CD4-positive, alpha-beta memory T cell (primary cell): ENCODE data around the gene GTF2H3. TPM values are rescaled to one million over a fixed set of nuclear protein-coding genes. Genes with fewer than 3 reads are reported as not detected.

ENCODE experiments used
- CTCF ChIA-PET: fragments of 350-600 bp; sonication (Branson Sonifier 250); formaldehyde crosslinking; loops from one replicate; lab custom pipeline; 2021; ENCODE audit warnings: inconsistent platforms; ENCODE audit not compliant: partially characterized antibody; lab: Charles Lee
- POLR2A ChIA-PET: fragments of 350-600 bp; sonication (Branson Sonifier 250); formaldehyde crosslinking; loops from one replicate; lab custom pipeline; 2021; ENCODE audit not compliant: partially characterized antibody; lab: Charles Lee
- DNase-seq, 5 donors: peaks; one replicate each; pipeline versions ENCODE4 v3.0.0 to v3.0.0-alpha.2; 2020 to 2022; ENCODE audit warnings: mixed read lengths in 1 of 5
- H3K27ac ChIP-seq: one replicate; pipeline ENCODE4 v1.7.0; 2013; ENCODE audit warnings: low read depth, low read length
- H3K27me3 ChIP-seq: 2 replicates; pipeline ENCODE4 v1.7.0; 2013; ENCODE audit warnings: mild to moderate bottlenecking, low read length, moderate library complexity; ENCODE audit not compliant: insufficient read depth
- H3K36me3 ChIP-seq: 2 replicates; pipeline ENCODE4 v1.7.0; 2013; ENCODE audit warnings: mild to moderate bottlenecking, low read length, moderate library complexity; ENCODE audit not compliant: insufficient read depth
- H3K4me1 ChIP-seq: 2 replicates; pipeline ENCODE4 v1.7.0; 2013; ENCODE audit warnings: mild to moderate bottlenecking, low read length, moderate library complexity; ENCODE audit not compliant: insufficient read depth
- H3K4me3 ChIP-seq, 2 donors: one replicate each; pipeline ENCODE4 v1.7.0; 2013; ENCODE audit warnings: low read length in 2 of 2, mild to moderate bottlenecking in 1 of 2
- H3K9me3 ChIP-seq, 2 donors: one replicate each; pipeline ENCODE4 v1.7.0; 2013; ENCODE audit warnings: low read length in 2 of 2, control low read depth in 1 of 2; ENCODE audit not compliant: control insufficient read depth in 1 of 2
- H3K27ac Mint-ChIP-seq, 7 donors: one replicate each; pipeline ENCODE4 v1.8.0; 2020 to 2021; ENCODE audit warnings: mixed read lengths in 7 of 7, mild to moderate bottlenecking in 6 of 7, inconsistent platforms in 3 of 7, moderate library complexity in 3 of 7
- H3K27me3 Mint-ChIP-seq, 2 donors: one replicate each; pipeline ENCODE4 v1.8.0; 2020 to 2021; ENCODE audit warnings: mixed read lengths in 2 of 2
- H3K36me3 Mint-ChIP-seq, 2 donors: one replicate each; pipeline ENCODE4 v1.8.0; 2020 to 2021; ENCODE audit warnings: mixed read lengths in 2 of 2, inconsistent platforms in 1 of 2, mild to moderate bottlenecking in 1 of 2
- H3K4me1 Mint-ChIP-seq, 4 donors: one replicate each; pipeline ENCODE4 v1.8.0; 2020 to 2021; ENCODE audit warnings: mixed read lengths in 4 of 4, mild to moderate bottlenecking in 1 of 4
- H3K4me3 Mint-ChIP-seq, 8 donors: one replicate each; pipeline ENCODE4 v1.8.0; 2020 to 2021; ENCODE audit warnings: mixed read lengths in 8 of 8, mild to moderate bottlenecking in 7 of 8, moderate library complexity in 6 of 8, inconsistent platforms in 3 of 8
- H3K9me3 Mint-ChIP-seq, 8 donors: one replicate each; pipeline ENCODE4 v1.8.0; 2020 to 2021; ENCODE audit warnings: mixed read lengths in 8 of 8, mild to moderate bottlenecking in 5 of 8, inconsistent platforms in 3 of 8, moderate library complexity in 1 of 8
- intact Hi-C: fragments of 100-400 bp; cut with micrococcal nuclease; formaldehyde crosslinking; loops from one replicate; pipeline ENCODE4 v1.15.1; 2023
- polyA plus RNA-seq, 2 donors: library from polyadenylated mRNA; unstranded; fragments of 300-500 nt; fragmentation: Illumina TruSeq; gene quantifications; one replicate each; pipeline ENCODE4 v1.2.3, GENCODE V29; 2021
- total RNA-seq, 2 experiments: library from RNA; stranded (reverse); gene quantifications; one replicate each; pipeline ENCODE4 v1.2.3, GENCODE V29; 2021

The GTF2H3 gene
- total and polyA plus RNA-seq, 4 experiments from 2014 or later, result 18.9 to 30.7 (median 25.2) TPM

- POLR2A ChIA-PET, result interaction anchor here (1.3 kb wide), 1 partner anchor 16 kb away, joined by 4 read pairs; the partner anchor contains the start of gene ATP6V0A2
- Histone ChIP-seq H3K36me3 (no peaks in the 10 kb centered on the region), H3K9me3 (no peaks in the 10 kb centered on the region), H3K27ac (no peak overlapping the region), H3K4me1 (no peaks in the 10 kb centered on the region), H3K4me3 (no peak overlapping the region), H3K27me3 (no peaks in the 10 kb centered on the region)
- intact Hi-C loops, result no loop called here
- no peak for DNase-seq
- Mint-ChIP-seq H3K36me3 (peaks cover 30 to 33% of the 10 kb centered on the region in 2 donors), H3K4me1 (no peaks in the 10 kb centered on the region), H3K27ac (no peak overlapping the region), H3K4me3 (no peak overlapping the region), H3K27me3 (no peaks in the 10 kb centered on the region), H3K9me3 (no peaks in the 10 kb centered on the region)
- CTCF ChIA-PET, result no interaction called here
These were observed 62.6 kb downstream of the GTF2H3 start for GRCh38 chr12:123696207-123696606.

- Histone ChIP-seq H3K4me3 (no peak overlapping the region), H3K36me3 (no peaks in the 10 kb centered on the region), H3K9me3 (no peaks in the 10 kb centered on the region), H3K27me3 (no peaks in the 10 kb centered on the region), H3K27ac (no peak overlapping the region), H3K4me1 (no peaks in the 10 kb centered on the region)
- ChIA-PET POLR2A (interaction anchor here (1.3 kb wide), 1 partner anchor 15 kb away, joined by 4 read pairs; the partner anchor contains the start of gene ATP6V0A2), CTCF (no interaction called here)
- intact Hi-C loops, result no loop called here
- H3K27ac Mint-ChIP-seq, result no peak overlapping the region
- H3K9me3 Mint-ChIP-seq, result no peaks in the 10 kb centered on the region
- no peaks in the 10 kb centered on the region for H3K4me1 Mint-ChIP-seq
- H3K36me3 Mint-ChIP-seq, result peaks cover 27 to 30% of the 10 kb centered on the region in 2 donors
- no peaks in the 10 kb centered on the region for H3K27me3 Mint-ChIP-seq
- H3K4me3 Mint-ChIP-seq, result no peak overlapping the region
- no peak for DNase-seq
These were observed 63.0 kb downstream of the GTF2H3 start for GRCh38 chr12:123696646-123697045.

- DNase-seq, result no peak
- H3K36me3 Mint-ChIP-seq, result peaks cover 8 to 11% of the 10 kb centered on the region in 2 donors
These were observed 72.3 kb downstream of the GTF2H3 start for GRCh38 chr12:123705935-123706334.

GRCh38 chr12:123707466-123707865 lies 73.8 kb downstream of the GTF2H3 start:
- intact Hi-C loops, result no loop called here
- no peak overlapping the region for H3K4me3 ChIP-seq
- H3K27ac Mint-ChIP-seq, result no peak overlapping the region
- ChIA-PET CTCF (no interaction called here), POLR2A (no interaction called here)
- no peaks in the 10 kb centered on the region for H3K36me3 ChIP-seq
- H3K9me3 ChIP-seq, result no peaks in the 10 kb centered on the region
- H3K9me3 Mint-ChIP-seq, result peaks cover 0 to 8% (median 0%) of the 10 kb centered on the region in 8 donors
- no peaks in the 10 kb centered on the region for H3K27me3 Mint-ChIP-seq
- no peak overlapping the region for H3K27ac ChIP-seq
- H3K4me1 ChIP-seq, result peaks cover 7% of the 10 kb centered on the region
- peaks cover 6 to 13% (median 9%) of the 10 kb centered on the region in 4 donors for H3K4me1 Mint-ChIP-seq
- no peaks in the 10 kb centered on the region for H3K27me3 ChIP-seq
- H3K4me3 Mint-ChIP-seq, result no peak overlapping the region
- DNase-seq, result no peak
- H3K36me3 Mint-ChIP-seq, result peaks cover under 1 to 13% of the 10 kb centered on the region in 2 donors

More at GRCh38 chr12:123705935-123706334, 72.3 kb downstream of the GTF2H3 start:
- H3K9me3 ChIP-seq, result no peaks in the 10 kb centered on the region
- Mint-ChIP-seq H3K27ac (no peak overlapping the region), H3K4me1 (peaks cover 2% of the 10 kb centered on the region in 4 donors), H3K27me3 (no peaks in the 10 kb centered on the region), H3K4me3 (no peak overlapping the region), H3K9me3 (no peaks in the 10 kb centered on the region)
- ChIA-PET POLR2A (no interaction called here), CTCF (no interaction called here)
- H3K4me1 ChIP-seq, result peaks cover under 1% of the 10 kb centered on the region
- no peak overlapping the region for H3K4me3 ChIP-seq
- intact Hi-C loops, result no loop called here
- H3K27ac ChIP-seq, result no peak overlapping the region
- no peaks in the 10 kb centered on the region for H3K36me3 ChIP-seq
- H3K27me3 ChIP-seq, result no peaks in the 10 kb centered on the region

Other genes with a start within 250 kb of the GTF2H3 start
- 10 to 100 TPM; 31.5 to 35.9 TPM for gene KMT5A, start 249.7 kb upstream of the GTF2H3 start, total RNA-seq
- gene KMT5A, start 249.7 kb upstream of the GTF2H3 start, polyA plus RNA-seq, result 1 to 10 TPM; 1.0 to 4.3 TPM
- gene RILPL2, start 197.1 kb upstream of the GTF2H3 start, total RNA-seq, result 10 to 100 TPM; 11.6 to 11.9 TPM
- 10 to 100 TPM; 13.3 to 13.7 TPM for gene RILPL2, start 197.1 kb upstream of the GTF2H3 start, polyA plus RNA-seq
- gene SNRNP35, start 175.7 kb upstream of the GTF2H3 start, total RNA-seq, result 10 to 100 TPM; 44.0 to 49.5 TPM
- 10 to 100 TPM; 39.0 to 40.4 TPM for gene SNRNP35, start 175.7 kb upstream of the GTF2H3 start, polyA plus RNA-seq
- 1 to 10 TPM; 8.1 to 8.5 TPM for gene RILPL1, start 100.1 kb upstream of the GTF2H3 start, total RNA-seq
- gene RILPL1, start 100.1 kb upstream of the GTF2H3 start, polyA plus RNA-seq, result under 1 TPM in 1 of 2 donors, not detected in 1; 0.54 TPM
- gene TMED2, start 49.3 kb upstream of the GTF2H3 start, total RNA-seq, result 100 to 1,000 TPM; 141 to 142 TPM
- gene TMED2, start 49.3 kb upstream of the GTF2H3 start, polyA plus RNA-seq, result 100 to 1,000 TPM; 308 to 640 TPM
- gene DDX55, start 31.7 kb upstream of the GTF2H3 start, total RNA-seq, result 10 to 100 TPM; 50.5 to 58.7 TPM
- gene DDX55, start 31.7 kb upstream of the GTF2H3 start, polyA plus RNA-seq, result 10 to 100 TPM; 19.4 to 22.4 TPM
- gene EIF2B1, start 143 bp upstream of the GTF2H3 start, total RNA-seq, result 10 to 100 TPM; 50.3 to 51.2 TPM
- gene EIF2B1, start 143 bp upstream of the GTF2H3 start, polyA plus RNA-seq, result 10 to 100 TPM; 57.7 to 87.9 TPM
- 1 to 10 TPM; 8.1 to 10.0 TPM for gene TCTN2, start 37.3 kb downstream of the GTF2H3 start, total RNA-seq
- gene TCTN2, start 37.3 kb downstream of the GTF2H3 start, polyA plus RNA-seq, result 1 to 10 TPM; 1.0 to 2.3 TPM
- gene ATP6V0A2, start 78.5 kb downstream of the GTF2H3 start, total RNA-seq, result 10 to 100 TPM; 43.8 to 46.1 TPM
- 10 to 100 TPM; 15.3 to 24.0 TPM for gene ATP6V0A2, start 78.5 kb downstream of the GTF2H3 start, polyA plus RNA-seq
- gene DNAH10, start 128.5 kb downstream of the GTF2H3 start, total RNA-seq, result under 1 TPM; 0.06 to 0.08 TPM
- gene DNAH10, start 128.5 kb downstream of the GTF2H3 start, polyA plus RNA-seq, result under 1 TPM in 1 of 2 donors, not detected in 1; 0.06 TPM